ENCODE measurements around the gene PAPSS1. TPM values are rescaled to one million over a fixed set of nuclear protein-coding genes. Genes with fewer than 3 reads are reported as not detected.

Gene PAPSS1
- total and polyA plus RNA-seq, 2 donors from 2014 or later = 28.1 to 47.7 TPM

DNA sequence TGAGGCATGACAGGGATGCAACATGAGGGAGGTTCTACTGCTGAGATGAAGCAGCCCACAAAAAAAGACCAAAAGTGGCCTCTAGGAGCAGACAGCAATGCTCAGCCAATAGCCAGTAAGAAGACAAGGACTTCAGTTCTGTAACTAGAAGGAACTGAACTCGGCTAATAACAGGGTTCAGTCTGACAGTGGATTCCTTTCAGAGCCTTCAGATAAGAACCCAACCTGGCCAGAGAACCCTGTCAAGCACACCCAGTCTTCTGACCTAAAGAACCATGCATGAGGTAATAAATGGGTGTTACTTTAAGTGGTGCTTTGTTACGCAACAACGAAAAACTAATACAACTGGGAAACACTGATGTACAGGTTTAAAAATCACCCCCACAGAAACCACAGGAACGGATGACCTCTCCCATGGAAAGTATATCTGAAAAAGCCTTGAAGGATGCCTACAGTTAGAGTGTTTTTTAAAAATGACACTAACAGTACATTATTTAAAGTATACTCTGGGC, 94.6 kb downstream of the PAPSS1 start:
- FAIRE-seq (no peak), DNase-seq (no peak)
- intact Hi-C loops (cut with DNase I) = no loop called here
- no peak overlapping the region for H3K9ac ChIP-seq (ENCODE audit: low read length in 3 of 3)
- H3K9me3 ChIP-seq (ENCODE audit: control insufficient read depth in 2 of 3, insufficient read depth in 1 of 3, low read length in 3 of 3) = no peaks in the 10 kb centered on the region
- no peaks in the 10 kb centered on the region for H3K27me3 ChIP-seq (ENCODE audit: control insufficient read depth, insufficient read depth, low read length)
- H3K4me3 ChIP-seq (ENCODE audit: low read length in 3 of 3) = no peak overlapping the region
- H3K27ac ChIP-seq (ENCODE audit: low read depth in 2 of 2, low read length in 2 of 2) = no peak overlapping the region
- TF ChIP-seq, protein P1, sequence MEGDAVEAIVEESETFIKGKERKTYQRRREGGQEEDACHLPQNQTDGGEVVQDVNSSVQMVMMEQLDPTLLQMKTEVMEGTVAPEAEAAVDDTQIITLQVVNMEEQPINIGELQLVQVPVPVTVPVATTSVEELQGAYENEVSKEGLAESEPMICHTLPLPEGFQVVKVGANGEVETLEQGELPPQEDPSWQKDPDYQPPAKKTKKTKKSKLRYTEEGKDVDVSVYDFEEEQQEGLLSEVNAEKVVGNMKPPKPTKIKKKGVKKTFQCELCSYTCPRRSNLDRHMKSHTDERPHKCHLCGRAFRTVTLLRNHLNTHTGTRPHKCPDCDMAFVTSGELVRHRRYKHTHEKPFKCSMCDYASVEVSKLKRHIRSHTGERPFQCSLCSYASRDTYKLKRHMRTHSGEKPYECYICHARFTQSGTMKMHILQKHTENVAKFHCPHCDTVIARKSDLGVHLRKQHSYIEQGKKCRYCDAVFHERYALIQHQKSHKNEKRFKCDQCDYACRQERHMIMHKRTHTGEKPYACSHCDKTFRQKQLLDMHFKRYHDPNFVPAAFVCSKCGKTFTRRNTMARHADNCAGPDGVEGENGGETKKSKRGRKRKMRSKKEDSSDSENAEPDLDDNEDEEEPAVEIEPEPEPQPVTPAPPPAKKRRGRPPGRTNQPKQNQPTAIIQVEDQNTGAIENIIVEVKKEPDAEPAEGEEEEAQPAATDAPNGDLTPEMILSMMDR (IDR thresholded peaks at IDR 0.05; ENCODE audit: borderline replicate concordance, extremely low read depth, insufficient read depth) = no peak
- no peaks in the 10 kb centered on the region for H3K36me3 ChIP-seq (ENCODE audit: control insufficient read depth in 2 of 3, insufficient read depth in 3 of 3, low read length in 3 of 3)
- no peaks in the 10 kb centered on the region for H3K4me1 ChIP-seq (ENCODE audit: control insufficient read depth in 2 of 3, insufficient read depth in 2 of 3, low read depth in 1 of 3, low read length in 3 of 3)

DNA sequence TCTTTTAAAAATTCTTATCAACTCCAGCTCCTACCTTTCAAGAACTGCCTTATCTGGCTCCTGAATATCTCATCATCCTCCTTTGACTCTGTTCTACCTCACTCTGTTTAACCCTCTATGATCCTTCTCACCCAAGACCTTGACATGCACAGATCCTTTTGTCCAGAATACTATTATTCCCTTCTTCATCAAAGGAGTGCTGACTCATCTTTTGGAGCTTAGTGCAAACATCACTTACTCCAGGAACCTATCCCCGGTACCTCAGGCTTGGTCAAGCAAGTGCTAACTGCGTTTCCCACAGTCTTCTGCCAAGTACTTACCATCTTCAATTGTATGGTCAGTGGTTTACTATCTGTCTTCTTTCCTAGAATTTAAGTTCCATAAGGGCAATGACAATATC, 96.0 kb downstream of the PAPSS1 start:
- Histone ChIP-seq H3K9ac (ENCODE audit: low read length in 3 of 3) (no peak overlapping the region), H3K27ac (ENCODE audit: low read depth in 2 of 2, low read length in 2 of 2) (no peak overlapping the region), H3K27me3 (ENCODE audit: control insufficient read depth, insufficient read depth, low read length) (no peaks in the 10 kb centered on the region), H3K4me3 (ENCODE audit: low read length in 3 of 3) (no peak overlapping the region), H3K9me3 (ENCODE audit: control insufficient read depth in 2 of 3, insufficient read depth in 1 of 3, low read length in 3 of 3) (no peaks in the 10 kb centered on the region), H3K4me1 (ENCODE audit: control insufficient read depth in 2 of 3, insufficient read depth in 2 of 3, low read depth in 1 of 3, low read length in 3 of 3) (no peaks in the 10 kb centered on the region), H3K36me3 (ENCODE audit: control insufficient read depth in 2 of 3, insufficient read depth in 3 of 3, low read length in 3 of 3) (no peaks in the 10 kb centered on the region)
- TF ChIP-seq, protein P1 (IDR thresholded peaks at IDR 0.05; ENCODE audit: borderline replicate concordance, extremely low read depth, insufficient read depth) = no peak
- DNase-seq (no peak), FAIRE-seq (no peak)
- intact Hi-C loops (cut with DNase I) = no loop called here

DNA sequence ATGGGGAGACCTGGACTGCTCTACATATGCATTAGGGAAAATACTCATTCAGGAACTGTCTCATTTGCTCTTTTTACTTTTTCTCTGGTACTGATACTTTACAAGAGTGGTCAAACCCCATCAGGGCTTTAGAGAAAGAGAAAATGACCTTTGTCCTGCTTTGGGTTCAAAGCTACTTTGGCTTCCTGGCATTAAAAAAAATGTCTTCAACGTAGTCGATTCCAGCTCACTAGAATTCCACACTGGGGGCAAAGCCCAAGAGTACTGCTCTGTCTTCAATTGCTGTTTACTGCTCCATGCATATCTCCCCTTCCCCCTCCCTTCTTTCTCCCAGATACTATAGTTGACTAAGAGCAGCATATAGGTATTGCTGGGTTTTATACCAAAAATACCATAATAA, 98.0 kb downstream of the PAPSS1 start:
- Histone ChIP-seq H3K27ac (ENCODE audit: low read depth in 2 of 2, low read length in 2 of 2) (no peak overlapping the region), H3K9me3 (ENCODE audit: control insufficient read depth in 2 of 3, insufficient read depth in 1 of 3, low read length in 3 of 3) (no peaks in the 10 kb centered on the region), H3K4me3 (ENCODE audit: low read length in 3 of 3) (no peak overlapping the region), H3K27me3 (ENCODE audit: control insufficient read depth, insufficient read depth, low read length) (no peaks in the 10 kb centered on the region), H3K36me3 (ENCODE audit: control insufficient read depth in 2 of 3, insufficient read depth in 3 of 3, low read length in 3 of 3) (no peaks in the 10 kb centered on the region), H3K9ac (ENCODE audit: low read length in 3 of 3) (no peak overlapping the region), H3K4me1 (ENCODE audit: control insufficient read depth in 2 of 3, insufficient read depth in 2 of 3, low read depth in 1 of 3, low read length in 3 of 3) (no peaks in the 10 kb centered on the region)
- intact Hi-C loops (cut with DNase I) = no loop called here
- FAIRE-seq (no peak), DNase-seq (no peak)
- TF ChIP-seq, protein P1 (IDR thresholded peaks at IDR 0.05; ENCODE audit: borderline replicate concordance, extremely low read depth, insufficient read depth) = no peak

DNA sequence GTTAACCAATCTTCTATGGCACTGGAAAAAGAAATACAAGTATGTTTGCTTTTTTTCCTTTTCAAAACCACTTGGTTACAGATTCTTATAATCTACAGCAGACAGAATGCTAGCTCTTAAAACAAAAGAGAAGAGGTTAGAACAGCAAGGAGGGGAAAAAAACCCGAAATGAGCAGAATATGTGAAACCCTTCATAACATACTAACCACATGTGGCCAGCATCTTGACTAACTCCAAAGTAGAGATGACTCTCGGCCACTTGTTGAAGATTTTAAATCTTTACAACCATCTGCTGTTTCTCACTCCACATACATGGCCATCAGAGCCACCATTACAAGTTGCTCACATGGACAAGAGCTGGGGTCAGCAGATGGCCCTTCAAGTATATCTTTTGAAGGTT, 100.3 kb downstream of the PAPSS1 start:
- Histone ChIP-seq H3K27ac (ENCODE audit: low read depth in 2 of 2, low read length in 2 of 2) (no peak overlapping the region), H3K36me3 (ENCODE audit: control insufficient read depth in 2 of 3, insufficient read depth in 3 of 3, low read length in 3 of 3) (no peaks in the 10 kb centered on the region), H3K4me1 (ENCODE audit: control insufficient read depth in 2 of 3, insufficient read depth in 2 of 3, low read depth in 1 of 3, low read length in 3 of 3) (no peaks in the 10 kb centered on the region), H3K27me3 (ENCODE audit: control insufficient read depth, insufficient read depth, low read length) (no peaks in the 10 kb centered on the region), H3K4me3 (ENCODE audit: low read length in 3 of 3) (no peak overlapping the region), H3K9me3 (ENCODE audit: control insufficient read depth in 2 of 3, insufficient read depth in 1 of 3, low read length in 3 of 3) (no peaks in the 10 kb centered on the region), H3K9ac (ENCODE audit: low read length in 3 of 3) (no peak overlapping the region)
- DNase-seq (no peak), FAIRE-seq (no peak)
- intact Hi-C loops (cut with DNase I) = no loop called here
- TF ChIP-seq, protein P1 (IDR thresholded peaks at IDR 0.05; ENCODE audit: borderline replicate concordance, extremely low read depth, insufficient read depth) = no peak

Data from kidney (tissue), 14 donors.